Psoas muscle (tissue), 8 donors: ENCODE data around the gene GARIN5B. TPM values are rescaled to one million over a fixed set of nuclear protein-coding genes. Genes with fewer than 3 reads are reported as not detected.

Source experiments
- ATAC-seq, 4 donors: fragments of 200-7000 bp; cut with Tn5 transposase; one replicate each; pipeline ENCODE4 v1.9.1; 2020; ENCODE audit warnings: moderate library complexity in 3 of 4, mild to moderate bottlenecking in 2 of 4
- DNase-seq, 2 donors: peaks; one replicate each; pipeline ENCODE4 v3.0.0-alpha.2; 2020
- H3K27ac ChIP-seq: fragments of 200-600 bp; one replicate; pipeline ENCODE4 v1.8.0; 2022
- H3K27me3 ChIP-seq, 3 donors: fragments of 200-600 bp in 1 of 3; one replicate each; pipeline versions ENCODE4 v1.6.1 to v1.8.0; 2013 to 2022; ENCODE audit warnings: low read length in 2 of 3, mild to moderate bottlenecking in 2 of 3, moderate library complexity in 1 of 3; ENCODE audit not compliant: insufficient read depth in 3 of 3
- H3K36me3 ChIP-seq, 2 donors: fragments of 200-600 bp in 1 of 2; one replicate each; pipeline versions ENCODE4 v1.6.1 to v1.8.0; 2013 to 2022; ENCODE audit warnings: low read depth in 1 of 2, mild to moderate bottlenecking in 1 of 2, moderate library complexity in 1 of 2; ENCODE audit not compliant: insufficient read depth in 1 of 2
- H3K4me1 ChIP-seq: fragments of 200-600 bp; one replicate; pipeline ENCODE4 v1.8.0; 2022
- H3K4me3 ChIP-seq: fragments of 200-600 bp; one replicate; pipeline ENCODE4 v1.8.0; 2022; ENCODE audit warnings: mild to moderate bottlenecking
- H3K9me3 ChIP-seq: fragments of 200-600 bp; one replicate; pipeline ENCODE4 v1.8.0; 2022
- CTCF ChIP-seq: fragments of 200-600 bp; IDR thresholded peaks from one replicate; pipeline ENCODE4 v1.8.0; 2022; ENCODE audit warnings: antibody characterized with exemption
- WGBS, 3 donors: extraction: QIAGEN DNeasy Blood & Tissue Kit; methylation state at CpG; one replicate each; pipeline versions ENCODE4 v1.1.6 to v1.1.7; 2013; 5-methylcytosine and 5-hydroxymethylcytosine counted together
- intact Hi-C, 2 donors: fragments of 100-400 bp; cut with DNase I; formaldehyde crosslinking; loops; one replicate each; pipeline versions ENCODE4 v1.11.0 to v1.14.2; 2022
- polyA plus RNA-seq, 3 donors: library from polyadenylated mRNA; stranded (reverse); fragments of 200-250 nt; gene quantifications; one replicate each; pipeline ENCODE4 v1.2.3, GENCODE V29; 2013
- total RNA-seq, 4 donors: library from RNA; stranded (reverse); fragmentation: NEBNext Ultra II Directional in 2 of 4; extraction: Animal tissue kit (Norgen Biotek cat#: 25700) in 2 of 4; gene quantifications; one replicate each; pipeline versions ENCODE4 v1.2.1 to v1.2.4, GENCODE V29; 2021 to 2023
- donor health status: healthy with polysubstance abuse.
- donor health status: DM: no; HTN: no; CAD: no; lungs with moderate emphysema.
- donor health status: Bipolar disorder and iron deficiency.
- donor health status: healthy.
- donor health status: DM: yes; HTN: yes; CAD: no.
- donor health status: DM: no; HTN: no; CAD: no.
- donor health status: DM: no; HTN: no; CAD: no.
- donor health status: DM: yes; HTN: yes; CAD: no.

The GARIN5B gene
- total and polyA plus RNA-seq, 7 donors = not detected

- Histone ChIP-seq H3K36me3 (peaks cover 8 to 59% of the 10 kb centered on the region in 2 donors), H3K4me3 (no peak overlapping the region), H3K27ac (no peak overlapping the region), H3K9me3 (no peaks in the 10 kb centered on the region), H3K27me3 (no peaks in the 10 kb centered on the region), H3K4me1 (peaks cover 22% of the 10 kb centered on the region)
- TF ChIP-seq CTCF = no peak
- 77 to 81% (median 78%) methylated on average over 12 of the region's 12 CpGs for WGBS, 3 donors
- ATAC-seq (peak in 1 of 4 donors; percentile 9), DNase-seq (no peak)
- intact Hi-C loops = no loop called here
These were observed 28.2 kb upstream of the GARIN5B start for GRCh38 chr19:55391191-55391670.

GRCh38 chr19:55390461-55390880, 27.4 kb upstream of the GARIN5B start:
- peaks cover 8 to 59% of the 10 kb centered on the region in 2 donors for H3K36me3 ChIP-seq
- WGBS, 3 donors = 78 to 89% (median 80%) methylated on average over 7 of the region's 7 CpGs

GRCh38 chr19:55389386-55390317, 26.6 kb upstream of the GARIN5B start:
- peaks cover 26% of the 10 kb centered on the region for H3K4me1 ChIP-seq
- intact Hi-C loops = loop anchor here (5.0 to 10.0 kb wide), 3 partner anchors 63 to 265 kb away; partner anchors contain the start of genes U2AF2 (in 1 of the 2) and ZNF784 (in 1 of the 2)

More at GRCh38 chr19:55390461-55390880, 27.4 kb upstream of the GARIN5B start:
- no peak for DNase-seq
- no peaks in the 10 kb centered on the region for H3K27me3 ChIP-seq
- ATAC-seq = no peak
- no peak overlapping the region for H3K27ac ChIP-seq
- no peak overlapping the region for H3K4me3 ChIP-seq
- no peak for TF ChIP-seq CTCF
- H3K4me1 ChIP-seq = peaks cover 22% of the 10 kb centered on the region
- intact Hi-C loops = no loop called here
- H3K9me3 ChIP-seq = no peaks in the 10 kb centered on the region

More at GRCh38 chr19:55389386-55390317, 26.6 kb upstream of the GARIN5B start:
- no peak overlapping the region for H3K27ac ChIP-seq
- H3K4me3 ChIP-seq = no peak overlapping the region
- peaks cover 8 to 59% of the 10 kb centered on the region in 2 donors for H3K36me3 ChIP-seq
- no peak for TF ChIP-seq CTCF
- 79 to 82% (median 82%) methylated on average over 21 of the region's 21 CpGs for WGBS, 3 donors
- DNase-seq (no peak), ATAC-seq (no peak)
- H3K27me3 ChIP-seq = no peaks in the 10 kb centered on the region
- H3K9me3 ChIP-seq = no peaks in the 10 kb centered on the region
